ENCODE results near the gene CETP.

DNA sequence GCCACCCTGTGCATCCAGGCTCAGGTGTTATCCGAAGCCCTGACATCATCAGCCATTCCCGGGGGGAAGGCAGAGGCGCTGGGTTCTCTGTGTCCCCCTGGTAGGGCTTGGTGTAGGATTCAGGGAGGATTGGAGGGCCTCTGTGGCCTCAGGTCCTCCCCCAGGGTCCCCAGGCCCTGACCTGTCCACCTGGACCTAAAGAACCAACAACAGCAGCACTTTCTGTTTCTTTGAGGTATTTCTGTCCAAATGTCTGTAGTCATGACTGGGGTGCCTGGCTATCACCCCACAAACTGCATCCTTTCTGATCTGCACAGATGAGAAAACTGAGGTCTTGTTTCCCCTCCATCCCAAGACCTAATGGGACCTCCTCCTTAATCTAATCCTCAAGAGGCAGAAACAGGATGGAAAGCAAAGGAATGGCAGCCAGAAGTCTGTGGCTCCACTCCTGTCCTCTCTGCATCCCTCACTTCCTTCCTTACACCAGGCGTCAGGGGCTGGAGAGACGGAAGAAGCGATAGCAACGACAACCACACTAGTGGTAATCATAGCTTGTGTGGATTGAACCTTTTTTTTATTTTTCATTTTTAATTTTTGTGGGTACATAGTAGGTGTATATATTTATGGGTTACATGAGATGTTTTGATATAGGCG lies 39.4 kb downstream of the CETP start:
- TF ChIP-seq BDP1 (IDR thresholded peaks at IDR 0.05; ENCODE audit: insufficient read depth, insufficient read length) (no peak), ETV6 (IDR thresholded peaks at IDR 0.05; ENCODE audit: borderline replicate concordance in 1 of 2, low read depth in 2 of 2, low read length in 1 of 2) (no peak), ETV6 (CRISPR knock-in tag; IDR thresholded peaks at IDR 0.05; ENCODE audit: borderline replicate concordance) (no peak), RB1 (IDR thresholded peaks at IDR 0.05; ENCODE audit: low read depth) (no peak), POLR2AphosphoS5 (IDR thresholded peaks at IDR 0.05; ENCODE audit: control insufficient read depth, insufficient read depth, low read depth, low read length) (no peak), DACH1 (IDR thresholded peaks at IDR 0.05; ENCODE audit: partially characterized antibody) (no peak), RBBP5 (IDR thresholded peaks at IDR 0.05; ENCODE audit: borderline replicate concordance, insufficient read depth, low read length, poor library complexity, severe bottlenecking) (no peak)

Measured in K562 (cell line).